Measurements from ENCODE around the gene APC.
A peak's percentile ranks its signal among the peaks of the same experiment; 100 is the strongest.

Gene APC

GRCh38 chr5:112737463-112738190 lies at the start of gene APC:
Gene APC, plus strand, starts transcription at chr5:112737885. Its CDS starts 17,006 bp downstream, at chr5:112754891.
- peak within 1 kb of the TSS; percentile 84 to 97 for H3K4me3 ChIP-seq (ENCODE audit: low read length in 2 of 2)
- H3K9me3 ChIP-seq (ENCODE audit: control insufficient read depth in 2 of 2, low read length in 2 of 2), result no peaks in the 10 kb centered on the region
- no peaks in the 10 kb centered on the region for H3K27me3 ChIP-seq (ENCODE audit: control insufficient read depth in 1 of 2, insufficient read depth in 2 of 2, low read length in 2 of 2)
- peak within 1 kb of the TSS; percentile 19 for H3K27ac ChIP-seq (ENCODE audit: low read length)
- no peaks in the 10 kb centered on the region for H3K36me3 ChIP-seq (ENCODE audit: control insufficient read depth in 2 of 2, insufficient read depth in 2 of 2, low read length in 2 of 2)
- H3K4me1 ChIP-seq (ENCODE audit: control insufficient read depth, insufficient read depth, low read length), result no peaks in the 10 kb centered on the region
- peak within 1 kb of the TSS; percentile 73 to 91 for H3K9ac ChIP-seq (ENCODE audit: low read length in 2 of 2)

GRCh38 chr5:112689155-112689909 lies 48.4 kb upstream of the APC start:
- Histone ChIP-seq H3K9me3 (ENCODE audit: control insufficient read depth in 2 of 2, low read length in 2 of 2) (no peaks in the 10 kb centered on the region), H3K27ac (ENCODE audit: low read length) (no peak overlapping the region), H3K4me3 (ENCODE audit: low read length in 2 of 2) (no peak overlapping the region), H3K9ac (ENCODE audit: low read length in 2 of 2) (no peak overlapping the region), H3K27me3 (ENCODE audit: control insufficient read depth in 1 of 2, insufficient read depth in 2 of 2, low read length in 2 of 2) (no peaks in the 10 kb centered on the region), H3K4me1 (ENCODE audit: control insufficient read depth, insufficient read depth, low read length) (peaks cover 14% of the 10 kb centered on the region), H3K36me3 (ENCODE audit: control insufficient read depth in 2 of 2, insufficient read depth in 2 of 2, low read length in 2 of 2) (no peaks in the 10 kb centered on the region)

- no peak overlapping the region for H3K27ac ChIP-seq (ENCODE audit: low read length)
- no peak overlapping the region for H3K4me3 ChIP-seq (ENCODE audit: low read length in 2 of 2)
- H3K27me3 ChIP-seq (ENCODE audit: control insufficient read depth in 1 of 2, insufficient read depth in 2 of 2, low read length in 2 of 2), result no peaks in the 10 kb centered on the region
- H3K4me1 ChIP-seq (ENCODE audit: control insufficient read depth, insufficient read depth, low read length), result peaks cover 6% of the 10 kb centered on the region
- H3K36me3 ChIP-seq (ENCODE audit: control insufficient read depth in 2 of 2, insufficient read depth in 2 of 2, low read length in 2 of 2), result no peaks in the 10 kb centered on the region
- H3K9me3 ChIP-seq (ENCODE audit: control insufficient read depth in 2 of 2, low read length in 2 of 2), result no peaks in the 10 kb centered on the region
- H3K9ac ChIP-seq (ENCODE audit: low read length in 2 of 2), result no peak overlapping the region
Observed at GRCh38 chr5:112690605-112691338, 46.9 kb upstream of the APC start.

GRCh38 chr5:112691339-112691680 lies 46.4 kb upstream of the APC start:
- Histone ChIP-seq H3K4me1 (ENCODE audit: control insufficient read depth, insufficient read depth, low read length) (peaks cover under 1% of the 10 kb centered on the region), H3K27me3 (ENCODE audit: control insufficient read depth in 1 of 2, insufficient read depth in 2 of 2, low read length in 2 of 2) (no peaks in the 10 kb centered on the region), H3K4me3 (ENCODE audit: low read length in 2 of 2) (no peak overlapping the region), H3K27ac (ENCODE audit: low read length) (no peak overlapping the region), H3K9me3 (ENCODE audit: control insufficient read depth in 2 of 2, low read length in 2 of 2) (no peaks in the 10 kb centered on the region), H3K36me3 (ENCODE audit: control insufficient read depth in 2 of 2, insufficient read depth in 2 of 2, low read length in 2 of 2) (no peaks in the 10 kb centered on the region), H3K9ac (ENCODE audit: low read length in 2 of 2) (no peak overlapping the region)

- H3K9me3 ChIP-seq (ENCODE audit: control insufficient read depth in 2 of 2, low read length in 2 of 2), result no peaks in the 10 kb centered on the region
- H3K9ac ChIP-seq (ENCODE audit: low read length in 2 of 2), result no peak overlapping the region
- no peaks in the 10 kb centered on the region for H3K27me3 ChIP-seq (ENCODE audit: control insufficient read depth in 1 of 2, insufficient read depth in 2 of 2, low read length in 2 of 2)
- H3K4me3 ChIP-seq (ENCODE audit: low read length in 2 of 2), result no peak overlapping the region
- no peak overlapping the region for H3K27ac ChIP-seq (ENCODE audit: low read length)
- no peaks in the 10 kb centered on the region for H3K36me3 ChIP-seq (ENCODE audit: control insufficient read depth in 2 of 2, insufficient read depth in 2 of 2, low read length in 2 of 2)
- H3K4me1 ChIP-seq (ENCODE audit: control insufficient read depth, insufficient read depth, low read length), result no peaks in the 10 kb centered on the region
Observed at GRCh38 chr5:112691758-112692157, 45.9 kb upstream of the APC start.

GRCh38 chr5:112692472-112692871 lies 45.2 kb upstream of the APC start:
- H3K4me3 ChIP-seq (ENCODE audit: low read length in 2 of 2), result no peak overlapping the region
- no peaks in the 10 kb centered on the region for H3K36me3 ChIP-seq (ENCODE audit: control insufficient read depth in 2 of 2, insufficient read depth in 2 of 2, low read length in 2 of 2)
- no peaks in the 10 kb centered on the region for H3K9me3 ChIP-seq (ENCODE audit: control insufficient read depth in 2 of 2, low read length in 2 of 2)
- no peak overlapping the region for H3K27ac ChIP-seq (ENCODE audit: low read length)
- no peaks in the 10 kb centered on the region for H3K27me3 ChIP-seq (ENCODE audit: control insufficient read depth in 1 of 2, insufficient read depth in 2 of 2, low read length in 2 of 2)
- no peaks in the 10 kb centered on the region for H3K4me1 ChIP-seq (ENCODE audit: control insufficient read depth, insufficient read depth, low read length)
- no peak overlapping the region for H3K9ac ChIP-seq (ENCODE audit: low read length in 2 of 2)

- no peaks in the 10 kb centered on the region for H3K27me3 ChIP-seq (ENCODE audit: control insufficient read depth in 1 of 2, insufficient read depth in 2 of 2, low read length in 2 of 2)
- H3K36me3 ChIP-seq (ENCODE audit: control insufficient read depth in 2 of 2, insufficient read depth in 2 of 2, low read length in 2 of 2), result no peaks in the 10 kb centered on the region
- H3K4me3 ChIP-seq (ENCODE audit: low read length in 2 of 2), result no peak overlapping the region
- no peaks in the 10 kb centered on the region for H3K9me3 ChIP-seq (ENCODE audit: control insufficient read depth in 2 of 2, low read length in 2 of 2)
- H3K27ac ChIP-seq (ENCODE audit: low read length), result no peak overlapping the region
- no peaks in the 10 kb centered on the region for H3K4me1 ChIP-seq (ENCODE audit: control insufficient read depth, insufficient read depth, low read length)
- H3K9ac ChIP-seq (ENCODE audit: low read length in 2 of 2), result no peak overlapping the region
Observed at GRCh38 chr5:112693301-112693700, 44.4 kb upstream of the APC start.

GRCh38 chr5:112694853-112695709 lies 42.6 kb upstream of the APC start:
- Histone ChIP-seq H3K4me3 (ENCODE audit: low read length in 2 of 2) (no peak overlapping the region), H3K9ac (ENCODE audit: low read length in 2 of 2) (no peak overlapping the region), H3K27ac (ENCODE audit: low read length) (no peak overlapping the region), H3K9me3 (ENCODE audit: control insufficient read depth in 2 of 2, low read length in 2 of 2) (no peaks in the 10 kb centered on the region), H3K36me3 (ENCODE audit: control insufficient read depth in 2 of 2, insufficient read depth in 2 of 2, low read length in 2 of 2) (no peaks in the 10 kb centered on the region), H3K4me1 (ENCODE audit: control insufficient read depth, insufficient read depth, low read length) (no peaks in the 10 kb centered on the region), H3K27me3 (ENCODE audit: control insufficient read depth in 1 of 2, insufficient read depth in 2 of 2, low read length in 2 of 2) (no peaks in the 10 kb centered on the region)

GRCh38 chr5:112696786-112697185 lies 40.9 kb upstream of the APC start:
- H3K4me3 ChIP-seq (ENCODE audit: low read length in 2 of 2), result no peak overlapping the region
- no peak overlapping the region for H3K9ac ChIP-seq (ENCODE audit: low read length in 2 of 2)
- no peaks in the 10 kb centered on the region for H3K36me3 ChIP-seq (ENCODE audit: control insufficient read depth in 2 of 2, insufficient read depth in 2 of 2, low read length in 2 of 2)
- H3K27ac ChIP-seq (ENCODE audit: low read length), result no peak overlapping the region
- no peaks in the 10 kb centered on the region for H3K27me3 ChIP-seq (ENCODE audit: control insufficient read depth in 1 of 2, insufficient read depth in 2 of 2, low read length in 2 of 2)
- H3K4me1 ChIP-seq (ENCODE audit: control insufficient read depth, insufficient read depth, low read length), result no peaks in the 10 kb centered on the region
- H3K9me3 ChIP-seq (ENCODE audit: control insufficient read depth in 2 of 2, low read length in 2 of 2), result no peaks in the 10 kb centered on the region

- H3K9me3 ChIP-seq (ENCODE audit: control insufficient read depth in 2 of 2, low read length in 2 of 2), result no peaks in the 10 kb centered on the region
- no peaks in the 10 kb centered on the region for H3K27me3 ChIP-seq (ENCODE audit: control insufficient read depth in 1 of 2, insufficient read depth in 2 of 2, low read length in 2 of 2)
- no peak overlapping the region for H3K9ac ChIP-seq (ENCODE audit: low read length in 2 of 2)
- H3K4me1 ChIP-seq (ENCODE audit: control insufficient read depth, insufficient read depth, low read length), result no peaks in the 10 kb centered on the region
- H3K4me3 ChIP-seq (ENCODE audit: low read length in 2 of 2), result no peak overlapping the region
- H3K36me3 ChIP-seq (ENCODE audit: control insufficient read depth in 2 of 2, insufficient read depth in 2 of 2, low read length in 2 of 2), result no peaks in the 10 kb centered on the region
- no peak overlapping the region for H3K27ac ChIP-seq (ENCODE audit: low read length)
Observed at GRCh38 chr5:112697322-112697721, 40.4 kb upstream of the APC start.
